ENCODE results near the gene DDC. TPM values are rescaled to one million over a fixed set of nuclear protein-coding genes. Genes with fewer than 3 reads are reported as not detected.
A peak's percentile ranks its signal among the peaks of the same experiment; 100 is the strongest.

The DDC gene
- total RNA-seq, 3 donors from 2014 or later (not counting 1 experiment from before 2014, with no cell fraction given): not detected

- no peak overlapping the region for H3K27ac Mint-ChIP-seq
- Histone ChIP-seq H3K4me3 (ENCODE audit: low read length) (no peak overlapping the region), H3K27me3 (ENCODE audit: control insufficient read depth, insufficient read depth, low read length) (no peaks in the 10 kb centered on the region), H3K9me3 (ENCODE audit: control insufficient read depth, insufficient read depth, low read length) (peaks cover 4% of the 10 kb centered on the region), H3K27ac (ENCODE audit: low read length) (no peak overlapping the region), H3K4me1 (ENCODE audit: control insufficient read depth, insufficient read depth, low read length) (peaks cover 8% of the 10 kb centered on the region), H3K36me3 (ENCODE audit: control insufficient read depth, insufficient read depth, low read length) (no peaks in the 10 kb centered on the region)
- ATAC-seq (peak in 1 of 3 donors; percentile 39), DNase-seq (no peak)
- H3K9me3 Mint-ChIP-seq: peaks cover 0 to 6% of the 10 kb centered on the region in 2 donors
- no peak for TF ChIP-seq CTCF (IDR thresholded peaks at IDR 0.05)
- WGBS (ENCODE audit: insufficient coverage): 96% methylated on average over 13 of the region's 13 CpGs
- H3K4me3 Mint-ChIP-seq: no peak overlapping the region
- peaks cover 0 to 3% of the 10 kb centered on the region in 2 donors for H3K27me3 Mint-ChIP-seq (ENCODE audit: low read depth in 2 of 2)
- H3K4me1 Mint-ChIP-seq: peaks cover 22 to 23% of the 10 kb centered on the region in 2 donors
- H3K36me3 Mint-ChIP-seq: peaks cover 9% of the 10 kb centered on the region
- intact Hi-C loops (cut with micrococcal nuclease): no loop called here
Observed at GRCh38 chr7:50605059-50605458, 39.9 kb upstream of the DDC start.

GRCh38 chr7:50603287-50603686 is 38.1 kb upstream of the DDC start:
- Histone ChIP-seq H3K27ac (ENCODE audit: low read length) (no peak overlapping the region), H3K4me1 (ENCODE audit: control insufficient read depth, insufficient read depth, low read length) (no peaks in the 10 kb centered on the region), H3K4me3 (ENCODE audit: low read length) (no peak overlapping the region), H3K27me3 (ENCODE audit: control insufficient read depth, insufficient read depth, low read length) (no peaks in the 10 kb centered on the region), H3K9me3 (ENCODE audit: control insufficient read depth, insufficient read depth, low read length) (no peaks in the 10 kb centered on the region), H3K36me3 (ENCODE audit: control insufficient read depth, insufficient read depth, low read length) (no peaks in the 10 kb centered on the region)
- no peak overlapping the region for H3K4me3 Mint-ChIP-seq
- DNase-seq: no peak
- no peak for ATAC-seq
- peaks cover 7% of the 10 kb centered on the region for H3K36me3 Mint-ChIP-seq
- H3K4me1 Mint-ChIP-seq: peaks cover 9 to 10% of the 10 kb centered on the region in 2 donors
- no peak for TF ChIP-seq CTCF (IDR thresholded peaks at IDR 0.05)
- peaks cover 0 to 6% of the 10 kb centered on the region in 2 donors for H3K9me3 Mint-ChIP-seq
- intact Hi-C loops (cut with micrococcal nuclease): no loop called here
- no peak overlapping the region for H3K27ac Mint-ChIP-seq
- WGBS (ENCODE audit: insufficient coverage): 93% methylated on average over 7 of the region's 7 CpGs
- H3K27me3 Mint-ChIP-seq (ENCODE audit: low read depth in 2 of 2): peaks cover 0 to 3% of the 10 kb centered on the region in 2 donors

GRCh38 chr7:50599385-50599784 is 34.2 kb upstream of the DDC start:
- peaks cover 0 to 6% of the 10 kb centered on the region in 2 donors for H3K27me3 Mint-ChIP-seq (ENCODE audit: low read depth in 2 of 2)
- 94% methylated on average over 12 of the region's 12 CpGs for WGBS (ENCODE audit: insufficient coverage)
- no peaks in the 10 kb centered on the region for H3K9me3 Mint-ChIP-seq

More at GRCh38 chr7:50599385-50599784, 34.2 kb upstream of the DDC start:
- Mint-ChIP-seq H3K27ac (no peak overlapping the region), H3K4me3 (no peak overlapping the region), H3K36me3 (no peaks in the 10 kb centered on the region), H3K4me1 (no peaks in the 10 kb centered on the region)
- Histone ChIP-seq H3K27me3 (ENCODE audit: control insufficient read depth, insufficient read depth, low read length) (no peaks in the 10 kb centered on the region), H3K4me1 (ENCODE audit: control insufficient read depth, insufficient read depth, low read length) (no peaks in the 10 kb centered on the region), H3K4me3 (ENCODE audit: low read length) (no peak overlapping the region), H3K9me3 (ENCODE audit: control insufficient read depth, insufficient read depth, low read length) (no peaks in the 10 kb centered on the region), H3K36me3 (ENCODE audit: control insufficient read depth, insufficient read depth, low read length) (no peaks in the 10 kb centered on the region), H3K27ac (ENCODE audit: low read length) (no peak overlapping the region)
- TF ChIP-seq CTCF (IDR thresholded peaks at IDR 0.05): no peak
- intact Hi-C loops (cut with micrococcal nuclease): loop anchor here (5.0 kb wide), 1 partner anchor 33 kb away; no protein-coding TSS in a partner anchor
- DNase-seq (no peak), ATAC-seq (no peak)
